PC-3 (cell line): ENCODE results near the gene PGA3. TPM values are rescaled to one million over a fixed set of nuclear protein-coding genes. Genes with fewer than 3 reads are reported as not detected.
"Not testable (repeated sequence)": the region's sequence is repeated elsewhere in the genome, so short reads cannot be mapped to it uniquely, and the experiment has no call there.

ENCODE experiments used
- ATAC-seq: fragments of 200-7000 bp; cut with Tn5 transposase; 2 replicates; pipeline ENCODE4 v1.9.1; 2020; ENCODE audit warnings: mild to moderate bottlenecking, moderate library complexity
- BruUV-seq: library from RNA; stranded (reverse); fragments of 400-500 nt; replicated peaks from 2 replicates; lab custom pipeline; 2021; lab: Mats Ljungman, UMichigan
- CTCF ChIA-PET: fragments of 300-600 bp; sonication (Branson Sonifier 250); formaldehyde crosslinking; loops from one replicate; lab custom pipeline; 2022; ENCODE audit warnings: antibody characterized with exemption; lab: Charles Lee
- POLR2A ChIA-PET: fragments of 300-600 bp; sonication (Branson Sonifier 250); formaldehyde crosslinking; loops from one replicate; lab custom pipeline; 2022; ENCODE audit warnings: antibody characterized with exemption; ENCODE audit not compliant: unreplicated experiment; lab: Charles Lee
- DNase-seq: peaks from one replicate; pipeline ENCODE4 v3.0.0-alpha.2; 2015
- H2AFZ ChIP-seq: fragments of 300-600 bp; sonication (generic); 2 replicates; pipeline ENCODE4 v1.6.0; 2016; ENCODE audit warnings: antibody characterized with exemption, low read length
- H3F3A ChIP-seq: fragments of 300-600 bp; sonication (generic); one replicate; pipeline ENCODE4 v1.6.0; 2017; ENCODE audit warnings: antibody characterized with exemption, low read length, control low read depth, mild to moderate bottlenecking; ENCODE audit not compliant: unreplicated experiment
- H3K27ac ChIP-seq: fragments of 300-600 bp; sonication (generic); 2 replicates; pipeline ENCODE4 v1.5.1; 2016; ENCODE audit warnings: mild to moderate bottlenecking, low read length
- H3K27me3 ChIP-seq: fragments of 300-600 bp; sonication (generic); 2 replicates; pipeline ENCODE4 v1.6.1; 2016; ENCODE audit warnings: low read length, mixed read lengths
- H3K36me3 ChIP-seq: fragments of 300-600 bp; sonication (generic); 2 replicates; pipeline ENCODE4 v1.6.1; 2016; ENCODE audit warnings: low read depth, mixed run types, low read length, mixed read lengths
- H3K4me1 ChIP-seq: fragments of 300-600 bp; sonication (generic); 2 replicates; pipeline ENCODE4 v1.5.1; 2016; ENCODE audit warnings: low read length; ENCODE audit not compliant: insufficient read depth
- H3K4me2 ChIP-seq: fragments of 300-600 bp; sonication (generic); 2 replicates; pipeline ENCODE4 v1.6.0; 2016; ENCODE audit warnings: low read length
- H3K4me3 ChIP-seq: fragments of 300-600 bp; sonication (generic); 2 replicates; pipeline ENCODE4 v1.5.1; 2016; ENCODE audit warnings: mild to moderate bottlenecking, low read length, mixed read lengths
- H3K79me2 ChIP-seq: fragments of 300-600 bp; sonication (generic); 2 replicates; pipeline ENCODE4 v1.6.1; 2017; ENCODE audit warnings: low read length, mixed read lengths
- H3K9ac ChIP-seq: fragments of 300-600 bp; sonication (generic); 2 replicates; pipeline ENCODE4 v1.6.0; 2016; ENCODE audit warnings: mild to moderate bottlenecking, low read length
- H3K9me2 ChIP-seq: fragments of 300-600 bp; sonication (generic); replicated peaks from 2 replicates; pipeline ENCODE4 v1.6.1; 2016; ENCODE audit warnings: mixed run types, low read length, mixed read lengths
- H3K9me3 ChIP-seq: fragments of 300-600 bp; sonication (generic); 2 replicates; pipeline ENCODE4 v1.6.1; 2016; ENCODE audit warnings: low read length, mixed read lengths
- H4K20me1 ChIP-seq: fragments of 300-600 bp; sonication (generic); 2 replicates; pipeline ENCODE4 v1.6.1; 2016; ENCODE audit warnings: low read length, mixed read lengths
- intact Hi-C: fragments of 100-400 bp; cut with micrococcal nuclease; formaldehyde crosslinking; loops from 2 replicates; pipeline ENCODE4 v1.9.0; 2023
- total RNA-seq: library from RNA; depleted of rRNA; stranded (reverse); fragments of >200 nt; gene quantifications from 2 replicates; pipeline ENCODE4 v1.2.3, GENCODE V29; 2014

PGA3 gene
- total RNA-seq, 1 experiment from 2014 or later: not detected

DNA sequence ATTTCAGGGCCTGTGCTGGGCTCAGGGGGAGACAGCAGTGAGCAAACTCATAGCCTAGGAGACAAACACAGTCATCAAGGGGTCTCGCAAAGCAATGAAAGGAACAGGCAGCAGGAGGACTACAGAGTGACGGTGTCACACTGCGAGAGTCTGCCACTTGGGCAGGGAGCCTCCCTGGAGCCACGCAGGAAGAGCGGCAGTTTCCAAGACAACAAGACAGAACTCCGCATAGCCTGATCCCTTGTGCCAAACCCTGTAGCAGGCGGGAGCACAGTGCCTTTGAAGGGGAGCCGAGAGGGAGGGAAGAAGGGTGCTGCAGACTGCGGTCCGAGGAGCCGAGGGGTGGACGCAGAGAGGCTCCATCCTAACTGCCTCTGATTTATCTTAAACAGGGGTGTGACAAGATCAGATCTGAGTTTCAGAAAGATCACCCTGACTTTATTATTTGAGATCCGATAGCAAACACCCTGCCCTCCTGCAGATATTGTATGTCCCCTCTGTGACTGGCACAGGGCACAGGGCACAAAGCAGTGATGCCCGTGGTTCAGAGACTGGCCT is 1.3 kb downstream of the PGA3 start:
- POLR2A ChIA-PET, H3K36me3 ChIP-seq, ATAC-seq, BruUV-seq, H3K79me2 ChIP-seq, H2AFZ ChIP-seq, H3K9ac ChIP-seq, H3K4me3 ChIP-seq, H3K4me1 ChIP-seq, H3K4me2 ChIP-seq, H4K20me1 ChIP-seq, H3K27ac ChIP-seq, H3K9me2 ChIP-seq, DNase-seq, H3K9me3 ChIP-seq, H3F3A ChIP-seq, CTCF ChIA-PET, intact Hi-C loops: not testable (repeated sequence)
- peaks cover 23% of the 10 kb centered on the region for H3K27me3 ChIP-seq

DNA sequence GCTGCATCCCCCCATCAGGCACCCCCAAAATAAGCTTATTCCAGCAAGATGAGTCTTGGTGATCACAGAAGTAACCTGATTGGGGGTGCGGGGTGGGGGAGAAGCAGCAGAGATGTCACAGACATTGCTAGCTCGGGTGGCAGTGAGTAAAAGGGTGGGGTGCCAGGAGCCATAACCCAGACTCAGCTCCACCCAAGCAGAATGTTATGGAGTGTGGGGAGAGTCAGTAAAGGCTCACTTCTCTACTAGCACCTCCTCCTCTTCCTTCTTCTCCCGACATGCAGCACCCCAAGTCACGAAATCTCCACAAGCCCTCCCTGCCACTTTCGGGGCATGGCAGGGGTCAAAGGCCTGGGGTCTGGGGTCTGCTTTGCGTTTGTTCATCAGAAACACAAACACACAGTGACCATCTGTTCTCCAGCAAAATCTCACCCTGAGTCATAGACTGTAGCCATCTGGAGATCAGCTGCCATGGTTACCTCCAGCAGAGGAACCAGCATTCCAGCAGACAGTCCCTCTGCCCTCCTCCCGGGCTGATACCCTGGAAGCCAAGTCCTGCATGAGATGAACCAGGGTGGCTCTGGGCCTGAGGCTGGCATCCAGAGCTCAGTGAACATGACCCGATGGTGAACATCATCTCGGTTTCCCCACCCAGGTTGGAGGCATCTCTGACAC is 4.5 kb downstream of the PGA3 start:
- H3K27ac ChIP-seq, H3K4me1 ChIP-seq, H3K4me3 ChIP-seq, H3K27me3 ChIP-seq, H3K4me2 ChIP-seq, H3K9me3 ChIP-seq, H3K36me3 ChIP-seq, H3F3A ChIP-seq, H3K79me2 ChIP-seq, H4K20me1 ChIP-seq, H2AFZ ChIP-seq, intact Hi-C loops, DNase-seq, H3K9me2 ChIP-seq, CTCF ChIA-PET, POLR2A ChIA-PET, BruUV-seq, H3K9ac ChIP-seq, ATAC-seq: not testable (repeated sequence)

DNA sequence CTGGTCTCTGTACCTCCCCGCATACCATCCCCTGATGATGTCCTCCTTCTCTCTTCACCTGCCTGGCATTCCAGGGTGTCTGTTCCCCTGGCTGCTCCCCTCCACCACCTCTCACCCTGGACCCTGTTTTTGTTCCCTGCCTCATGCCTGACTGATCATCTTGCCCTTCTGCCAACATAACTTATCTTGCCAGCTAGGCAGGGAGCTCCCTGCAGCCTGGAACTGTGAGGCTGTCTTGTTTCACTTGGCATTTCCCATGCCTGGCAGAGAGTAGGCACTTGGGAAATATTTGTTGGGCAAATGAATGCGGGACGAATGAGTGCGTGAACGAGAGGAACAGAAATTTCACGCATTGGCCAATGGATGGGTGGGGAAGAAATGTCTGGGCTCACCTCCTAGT is 7.3 kb downstream of the PGA3 start:
- H3K9me2 ChIP-seq, H3K79me2 ChIP-seq, DNase-seq, H3K36me3 ChIP-seq, POLR2A ChIA-PET, ATAC-seq, intact Hi-C loops, H3K27me3 ChIP-seq, H2AFZ ChIP-seq, CTCF ChIA-PET, H3F3A ChIP-seq, H3K9ac ChIP-seq, H3K4me2 ChIP-seq, H3K27ac ChIP-seq, BruUV-seq, H3K9me3 ChIP-seq, H3K4me1 ChIP-seq, H3K4me3 ChIP-seq, H4K20me1 ChIP-seq: not testable (repeated sequence)

DNA sequence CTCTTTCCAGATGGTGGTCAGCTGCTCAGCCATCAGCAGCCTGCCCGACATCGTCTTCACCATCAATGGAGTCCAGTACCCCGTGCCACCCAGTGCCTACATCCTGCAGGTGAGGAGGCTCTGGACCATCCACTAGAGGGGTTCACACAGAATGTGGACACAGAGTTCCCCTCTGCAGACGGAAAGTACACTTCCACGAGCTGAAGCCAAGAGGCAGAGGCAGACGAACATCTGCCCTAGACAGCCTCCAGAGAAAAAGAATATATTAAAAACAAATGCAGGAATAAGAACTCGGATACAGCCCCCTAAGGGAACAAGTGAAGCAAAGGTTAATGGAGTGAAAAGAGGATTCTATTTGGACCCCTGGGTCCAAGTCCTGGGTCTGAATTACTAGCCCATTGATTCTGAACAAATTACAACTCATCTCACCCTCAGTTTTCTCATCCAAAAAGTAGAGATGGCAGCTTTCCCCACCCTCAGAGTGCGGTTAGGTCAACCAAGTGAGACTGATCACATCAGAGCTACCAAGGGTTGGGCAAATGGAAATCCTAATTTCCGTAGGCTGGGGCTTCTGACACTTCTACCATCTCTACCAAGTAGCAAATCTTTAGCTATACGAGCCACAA is 8.1 kb downstream of the PGA3 start:
- H3K4me2 ChIP-seq, H2AFZ ChIP-seq, ATAC-seq, H3K27me3 ChIP-seq, intact Hi-C loops, H3F3A ChIP-seq, H3K27ac ChIP-seq, H3K36me3 ChIP-seq, H3K4me3 ChIP-seq, POLR2A ChIA-PET, CTCF ChIA-PET, H3K9me3 ChIP-seq, DNase-seq, H3K9ac ChIP-seq, H3K9me2 ChIP-seq, BruUV-seq, H3K79me2 ChIP-seq, H3K4me1 ChIP-seq, H4K20me1 ChIP-seq: not testable (repeated sequence)

DNA sequence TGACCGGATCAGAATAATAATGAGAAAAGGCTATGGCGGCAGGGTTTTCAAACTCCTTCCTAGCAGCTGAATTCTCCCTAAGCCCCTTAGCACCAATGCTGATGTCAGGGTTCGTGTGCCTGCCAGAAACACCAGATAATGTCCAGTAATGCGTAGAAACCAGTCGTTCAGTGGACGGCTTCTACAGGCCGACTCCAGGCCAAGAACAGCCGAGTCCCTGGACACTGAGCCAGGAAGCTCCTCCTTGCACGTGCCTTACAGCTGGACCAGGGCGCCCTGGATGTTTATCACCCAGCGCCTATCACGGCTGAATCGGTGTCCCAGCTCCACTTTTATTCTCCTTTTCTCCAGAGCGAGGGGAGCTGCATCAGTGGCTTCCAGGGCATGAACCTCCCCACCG is 8.9 kb downstream of the PGA3 start:
- H3K27ac ChIP-seq, DNase-seq, H3F3A ChIP-seq, H3K27me3 ChIP-seq, H2AFZ ChIP-seq, ATAC-seq, H4K20me1 ChIP-seq, H3K9me2 ChIP-seq, BruUV-seq, intact Hi-C loops, H3K4me3 ChIP-seq, H3K79me2 ChIP-seq, H3K4me2 ChIP-seq, H3K4me1 ChIP-seq, H3K9ac ChIP-seq, POLR2A ChIA-PET, H3K36me3 ChIP-seq, H3K9me3 ChIP-seq, CTCF ChIA-PET: not testable (repeated sequence)

DNA sequence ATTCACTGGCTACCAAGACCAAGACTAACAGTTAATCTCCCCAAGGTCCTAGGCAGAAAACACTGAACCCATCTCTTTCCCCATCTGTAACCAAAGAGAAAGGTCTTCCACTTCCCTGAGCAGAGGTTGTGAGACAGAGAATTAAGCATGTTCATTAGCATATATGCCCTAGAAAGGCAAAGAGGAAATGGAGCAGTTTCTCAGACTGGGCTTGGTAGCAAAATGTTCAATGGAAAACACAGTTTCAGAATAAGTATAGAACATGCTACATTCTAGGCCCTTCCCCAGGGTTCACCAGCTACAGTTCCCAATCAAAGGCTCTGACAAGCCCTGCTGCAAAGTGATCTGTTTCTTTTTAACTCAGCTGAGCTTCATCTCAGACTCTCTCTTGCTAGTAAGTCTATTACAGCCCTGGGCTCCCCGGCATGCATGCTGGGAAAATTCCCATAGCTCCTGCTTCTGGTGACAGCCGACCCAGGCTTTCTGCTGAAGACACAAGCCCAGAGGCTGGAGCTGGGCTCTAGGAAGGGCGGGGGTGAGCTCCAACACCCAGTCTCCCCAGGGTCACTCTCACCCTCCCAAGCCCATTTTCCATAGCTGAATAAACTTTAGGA is 10.5 kb downstream of the PGA3 start:
- POLR2A ChIA-PET, H3K4me2 ChIP-seq, H3K27ac ChIP-seq, BruUV-seq, H4K20me1 ChIP-seq, DNase-seq, ATAC-seq, H3K36me3 ChIP-seq, H3K79me2 ChIP-seq, CTCF ChIA-PET, H3K4me3 ChIP-seq, H3K9me3 ChIP-seq, H3K4me1 ChIP-seq, intact Hi-C loops, H2AFZ ChIP-seq, H3F3A ChIP-seq, H3K9ac ChIP-seq, H3K9me2 ChIP-seq, H3K27me3 ChIP-seq: not testable (repeated sequence)
